NCI-H226 (cell line): ENCODE measurements around the gene PRDX5.

ENCODE experiments used
- DNase-seq: peaks from one replicate; pipeline ENCODE4 v3.0.0-alpha.2; 2015

PRDX5 gene

DNA sequence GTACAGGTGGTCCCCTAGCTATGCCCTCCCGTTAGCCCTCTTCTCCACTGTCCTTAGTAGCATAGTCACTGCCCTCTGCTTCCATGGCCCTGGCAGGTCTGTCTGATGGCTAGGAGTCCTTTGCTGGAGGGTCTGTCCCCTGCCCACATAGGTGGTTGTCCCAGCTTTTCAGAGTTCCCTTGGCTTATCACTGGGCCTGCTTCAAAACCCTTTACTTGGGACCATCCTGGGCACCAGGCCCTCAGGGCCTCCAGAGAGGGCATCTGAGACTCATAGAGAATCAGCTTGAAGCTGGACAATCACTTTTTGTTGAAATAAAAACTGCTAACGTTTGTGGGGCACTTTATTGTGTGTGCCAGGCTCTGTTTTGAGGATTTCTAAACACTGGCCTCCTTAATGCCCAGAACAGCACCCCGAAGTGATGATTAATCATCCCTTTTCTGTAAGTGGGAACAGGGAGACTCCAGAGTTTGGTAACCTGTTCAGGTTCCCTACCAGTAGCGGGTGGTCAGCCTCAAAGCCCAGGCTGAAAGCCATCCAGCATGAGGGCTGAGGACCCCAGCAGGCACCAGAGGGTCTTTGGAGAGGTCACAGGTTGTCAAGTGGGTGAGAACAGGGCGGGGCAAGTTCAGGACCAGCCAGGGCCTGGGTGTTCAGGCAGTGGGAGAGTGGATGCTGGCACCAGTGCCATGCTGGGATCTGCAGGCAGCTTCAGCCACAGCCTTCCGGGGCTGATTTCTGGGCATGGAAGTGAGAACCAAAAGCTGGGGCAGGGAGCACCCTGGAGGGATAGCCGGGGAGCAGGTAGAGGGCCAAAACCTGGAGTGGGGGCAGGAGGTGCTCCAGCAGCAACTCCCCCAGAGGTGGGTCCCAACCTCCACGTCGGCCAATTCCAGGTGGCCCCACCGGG is 27.3 kb upstream of the PRDX5 start:
- no peak for DNase-seq

DNA sequence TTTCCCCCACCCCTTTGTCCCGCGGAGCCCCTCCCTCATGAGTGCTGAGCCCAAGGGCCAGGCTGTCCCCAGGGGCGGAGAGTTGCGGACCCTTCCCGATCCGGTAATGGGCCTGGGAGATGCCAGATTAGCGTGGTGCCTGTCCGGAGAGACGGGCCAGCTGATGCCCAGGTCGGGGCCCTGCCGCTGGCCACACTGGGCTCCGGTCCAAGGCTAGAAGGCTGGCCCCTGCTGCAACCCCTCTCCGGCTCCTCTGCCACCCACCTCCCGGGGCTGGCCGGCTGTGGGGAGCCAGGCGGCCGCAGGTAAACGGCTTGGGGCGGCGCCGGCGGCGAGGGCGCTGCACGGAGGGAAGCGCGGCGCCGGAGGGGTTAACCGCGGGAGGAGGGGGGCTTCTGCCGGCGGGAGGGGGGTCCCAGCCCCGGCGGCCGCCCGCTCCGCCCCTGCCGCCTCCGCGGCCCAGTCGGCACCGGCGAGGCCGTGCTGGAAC is 26.6 kb upstream of the PRDX5 start, which contains the start of gene KCNK4:
TSS of gene KCNK4 (plus strand) at position 41 of the 490 bp plus-strand sequence. CDS start 1,717 bp downstream, outside the sequence.
- DNase-seq, result no peak

DNA sequence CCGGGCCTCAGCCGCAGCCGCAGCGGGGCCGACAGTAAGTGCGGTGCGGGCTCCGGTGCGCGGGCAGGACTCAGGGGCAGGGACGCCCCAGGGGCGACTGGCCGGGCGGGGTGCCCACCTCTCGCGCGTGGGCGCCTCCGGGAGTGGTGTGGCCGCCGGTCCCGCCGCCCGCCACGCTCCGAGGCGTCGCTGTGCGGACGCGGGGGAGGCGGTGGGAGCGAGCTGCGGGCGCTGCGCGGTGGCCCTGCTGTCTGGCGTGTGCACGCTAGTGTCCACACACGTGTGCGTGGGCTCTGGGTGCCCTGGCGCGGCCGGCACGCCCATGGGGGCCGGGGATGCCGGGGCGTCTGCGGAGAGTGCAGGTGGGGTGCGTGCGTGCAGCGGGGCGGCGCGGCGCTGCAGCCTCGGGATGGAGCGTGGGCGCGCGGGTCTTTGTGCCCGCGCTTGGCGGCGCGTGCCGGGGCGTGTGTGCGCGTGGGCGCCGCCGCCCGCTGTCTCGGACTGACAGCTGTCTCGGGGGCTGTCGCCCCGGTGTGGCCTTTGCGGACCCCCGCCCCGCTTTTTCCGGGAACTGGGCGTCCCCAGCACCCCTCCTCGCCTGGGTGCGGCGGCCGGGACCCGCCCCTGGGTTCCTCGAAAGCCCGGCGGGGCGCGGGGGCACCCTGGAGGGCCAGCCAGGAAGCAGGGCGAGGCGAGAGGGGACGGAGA is 26.0 kb upstream of the PRDX5 start:
- DNase-seq, result no peak

DNA sequence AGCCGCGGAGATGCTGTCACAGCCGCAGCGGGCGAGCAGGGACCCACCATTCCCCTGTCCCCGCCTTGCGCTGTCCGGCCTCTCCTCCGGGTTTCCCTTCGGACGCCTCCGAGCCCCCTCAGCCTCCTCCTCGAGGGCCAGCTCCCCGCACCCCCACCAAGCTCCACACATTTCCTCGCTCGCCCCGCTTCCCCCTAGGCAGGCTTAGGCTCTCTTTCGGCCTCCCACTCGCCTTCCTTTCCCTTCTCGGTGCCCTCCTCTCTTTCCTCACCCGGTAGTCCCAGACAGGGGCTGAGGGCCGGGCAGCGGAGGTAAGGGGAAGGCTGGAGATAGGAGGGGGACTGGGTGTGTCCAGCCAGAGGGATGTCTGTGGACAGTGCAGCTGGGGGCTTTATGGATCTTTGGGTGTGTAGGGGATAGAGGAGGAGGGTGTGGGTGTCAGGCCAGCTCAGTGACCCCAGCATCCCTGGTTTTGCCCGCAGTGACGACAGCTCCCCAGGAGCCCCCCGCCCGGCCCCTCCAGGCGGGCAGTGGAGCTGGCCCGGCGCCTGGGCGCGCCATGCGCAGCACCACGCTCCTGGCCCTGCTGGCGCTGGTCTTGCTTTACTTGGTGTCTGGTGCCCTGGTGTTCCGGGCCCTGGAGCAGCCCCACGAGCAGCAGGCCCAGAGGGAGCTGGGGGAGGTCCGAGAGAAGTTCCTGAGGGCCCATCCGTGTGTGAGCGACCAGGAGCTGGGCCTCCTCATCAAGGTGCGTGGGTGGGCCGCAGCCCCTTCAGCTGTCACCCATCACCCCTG is 25.3 kb upstream of the PRDX5 start:
- DNase-seq, result no peak

DNA sequence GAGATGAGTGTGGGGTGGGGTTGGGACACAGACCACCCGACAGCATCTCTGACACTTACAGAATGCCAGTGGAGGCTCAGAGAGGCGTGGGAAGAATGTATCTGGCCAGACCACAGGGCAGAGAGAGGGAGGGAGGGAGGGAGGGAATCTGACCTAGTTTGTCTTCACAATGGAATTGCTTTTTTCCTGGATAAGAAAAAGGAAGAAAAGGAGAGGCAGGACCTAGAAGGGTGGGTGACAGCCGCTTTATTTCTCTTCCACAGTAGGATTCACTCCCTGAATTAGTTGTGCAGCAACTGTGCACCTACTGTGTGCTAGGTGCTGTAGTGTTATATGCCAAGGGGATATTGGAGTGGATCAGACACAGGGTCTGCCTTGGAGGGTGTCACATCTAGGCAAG is 23.1 kb upstream of the PRDX5 start:
- no peak for DNase-seq

DNA sequence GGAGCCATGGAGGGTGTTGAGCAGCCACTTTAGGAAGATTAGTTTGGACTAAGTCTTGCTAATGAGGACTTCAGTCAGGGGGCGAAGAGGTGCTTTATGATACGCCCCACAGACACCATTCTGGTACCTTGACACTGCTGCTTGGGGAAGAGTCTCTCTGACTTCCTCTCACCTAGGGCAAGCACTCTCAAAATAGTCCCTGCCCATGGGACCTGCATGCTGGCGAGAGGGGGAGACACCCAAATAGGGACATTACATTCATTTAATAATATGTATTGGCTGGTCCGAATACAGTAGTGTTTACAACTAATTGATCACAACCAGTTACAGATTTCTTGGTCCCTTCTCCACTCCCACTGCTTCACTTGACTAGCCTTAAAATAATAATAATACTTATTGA is 22.2 kb upstream of the PRDX5 start:
- DNase-seq, result no peak

DNA sequence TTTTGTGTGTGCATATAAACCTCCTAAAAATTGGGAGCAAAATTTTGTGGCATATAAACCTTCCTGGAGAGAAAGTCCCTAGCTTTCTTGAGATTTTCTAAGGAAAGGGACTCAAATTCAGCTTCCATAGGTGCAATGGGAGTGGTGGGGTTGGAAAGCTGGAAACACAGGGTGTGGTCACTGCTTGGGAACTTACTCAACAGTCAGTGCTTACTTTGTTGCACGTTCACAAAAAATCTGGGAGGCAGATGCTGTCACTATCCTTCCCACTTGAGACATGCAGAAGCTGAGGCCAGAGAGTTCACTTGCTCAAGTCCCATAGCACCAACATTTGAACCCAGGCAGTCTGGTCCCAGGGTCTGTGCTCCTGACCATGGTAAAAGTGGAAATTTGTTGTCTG is 21.7 kb upstream of the PRDX5 start:
- DNase-seq, result no peak

DNA sequence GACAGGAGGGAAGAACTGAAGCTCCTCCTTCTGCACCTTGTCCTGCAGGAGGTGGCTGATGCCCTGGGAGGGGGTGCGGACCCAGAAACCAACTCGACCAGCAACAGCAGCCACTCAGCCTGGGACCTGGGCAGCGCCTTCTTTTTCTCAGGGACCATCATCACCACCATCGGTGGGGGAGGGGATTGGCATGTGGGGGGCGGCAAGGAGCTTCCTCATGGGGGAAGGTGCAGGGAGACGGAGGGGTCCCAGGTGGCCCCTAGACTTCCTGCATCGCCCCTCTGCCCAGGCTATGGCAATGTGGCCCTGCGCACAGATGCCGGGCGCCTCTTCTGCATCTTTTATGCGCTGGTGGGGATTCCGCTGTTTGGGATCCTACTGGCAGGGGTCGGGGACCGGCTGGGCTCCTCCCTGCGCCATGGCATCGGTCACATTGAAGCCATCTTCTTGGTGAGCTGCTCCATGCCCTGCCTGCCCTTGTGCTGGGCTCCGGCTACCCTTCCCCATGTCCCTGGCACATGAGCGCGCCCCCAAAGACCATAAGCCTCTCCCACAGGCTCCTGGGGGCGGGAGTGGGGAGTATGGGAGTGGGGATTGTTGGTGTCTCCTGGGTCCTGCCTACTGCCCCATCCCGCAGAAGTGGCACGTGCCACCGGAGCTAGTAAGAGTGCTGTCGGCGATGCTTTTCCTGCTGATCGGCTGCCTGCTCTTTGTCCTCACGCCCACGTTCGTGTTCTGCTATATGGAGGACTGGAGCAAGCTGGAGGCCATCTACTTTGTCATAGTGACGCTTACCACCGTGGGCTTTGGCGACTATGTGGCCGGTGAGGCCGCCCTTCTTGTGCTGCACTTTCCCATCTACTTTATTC is 20.9 kb upstream of the PRDX5 start:
- no peak for DNase-seq

DNA sequence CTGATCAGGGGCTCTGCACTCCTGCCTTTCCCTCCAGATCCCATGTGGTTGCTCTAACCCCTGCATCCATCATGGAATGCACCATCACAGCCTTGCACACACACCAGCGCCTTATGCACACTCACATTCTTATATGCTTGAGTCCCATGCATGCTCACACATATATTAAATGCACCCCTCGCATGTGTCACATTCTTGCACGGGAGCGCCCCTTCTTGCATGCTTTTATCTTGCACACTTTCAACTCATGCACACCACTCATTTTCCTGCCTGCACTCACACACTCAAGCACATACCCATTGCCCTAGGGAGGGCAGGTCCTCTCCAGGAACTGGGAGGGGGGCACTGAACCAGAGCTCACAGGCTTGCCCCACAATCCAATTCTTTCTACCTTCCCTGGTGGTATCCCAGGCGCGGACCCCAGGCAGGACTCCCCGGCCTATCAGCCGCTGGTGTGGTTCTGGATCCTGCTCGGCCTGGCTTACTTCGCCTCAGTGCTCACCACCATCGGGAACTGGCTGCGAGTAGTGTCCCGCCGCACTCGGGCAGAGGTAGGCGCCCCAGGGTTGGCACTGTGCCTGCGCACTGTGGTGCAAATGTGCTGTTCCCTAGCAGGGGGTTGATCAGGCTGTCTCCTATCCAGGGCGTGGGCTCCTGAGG is 20.1 kb upstream of the PRDX5 start:
- no peak for DNase-seq

DNA sequence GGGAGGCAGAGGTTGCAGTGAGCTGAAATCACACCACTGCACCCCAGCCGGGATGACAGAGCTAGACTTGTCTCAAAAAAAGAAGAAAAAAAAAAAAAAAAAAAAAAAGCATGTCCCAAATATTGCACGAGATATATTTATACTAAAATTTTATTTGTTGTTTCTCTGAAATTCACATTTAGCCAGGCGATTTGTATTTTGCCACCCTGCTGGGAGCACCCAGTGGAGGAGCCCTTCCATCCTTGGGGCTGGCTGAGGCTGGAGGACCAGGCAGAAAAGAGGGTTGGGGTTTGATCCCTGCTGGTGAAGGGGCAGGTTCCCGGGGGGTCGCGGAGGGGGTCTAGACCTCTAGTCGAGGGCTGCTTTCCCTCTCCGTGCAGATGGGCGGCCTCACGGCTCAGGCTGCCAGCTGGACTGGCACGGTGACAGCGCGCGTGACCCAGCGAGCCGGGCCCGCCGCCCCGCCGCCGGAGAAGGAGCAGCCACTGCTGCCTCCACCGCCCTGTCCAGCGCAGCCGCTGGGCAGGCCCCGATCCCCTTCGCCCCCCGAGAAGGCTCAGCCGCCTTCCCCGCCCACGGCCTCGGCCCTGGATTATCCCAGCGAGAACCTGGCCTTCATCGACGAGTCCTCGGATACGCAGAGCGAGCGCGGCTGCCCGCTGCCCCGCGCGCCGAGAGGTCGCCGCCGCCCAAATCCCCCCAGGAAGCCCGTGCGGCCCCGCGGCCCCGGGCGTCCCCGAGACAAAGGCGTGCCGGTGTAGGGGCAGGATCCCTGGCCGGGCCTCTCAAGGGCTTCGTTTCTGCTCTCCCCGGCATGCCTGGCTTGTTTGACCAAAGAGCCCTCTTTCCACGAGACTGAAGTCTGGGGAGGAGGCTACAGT is 18.7 kb upstream of the PRDX5 start:
- DNase-seq, result no peak

DNA sequence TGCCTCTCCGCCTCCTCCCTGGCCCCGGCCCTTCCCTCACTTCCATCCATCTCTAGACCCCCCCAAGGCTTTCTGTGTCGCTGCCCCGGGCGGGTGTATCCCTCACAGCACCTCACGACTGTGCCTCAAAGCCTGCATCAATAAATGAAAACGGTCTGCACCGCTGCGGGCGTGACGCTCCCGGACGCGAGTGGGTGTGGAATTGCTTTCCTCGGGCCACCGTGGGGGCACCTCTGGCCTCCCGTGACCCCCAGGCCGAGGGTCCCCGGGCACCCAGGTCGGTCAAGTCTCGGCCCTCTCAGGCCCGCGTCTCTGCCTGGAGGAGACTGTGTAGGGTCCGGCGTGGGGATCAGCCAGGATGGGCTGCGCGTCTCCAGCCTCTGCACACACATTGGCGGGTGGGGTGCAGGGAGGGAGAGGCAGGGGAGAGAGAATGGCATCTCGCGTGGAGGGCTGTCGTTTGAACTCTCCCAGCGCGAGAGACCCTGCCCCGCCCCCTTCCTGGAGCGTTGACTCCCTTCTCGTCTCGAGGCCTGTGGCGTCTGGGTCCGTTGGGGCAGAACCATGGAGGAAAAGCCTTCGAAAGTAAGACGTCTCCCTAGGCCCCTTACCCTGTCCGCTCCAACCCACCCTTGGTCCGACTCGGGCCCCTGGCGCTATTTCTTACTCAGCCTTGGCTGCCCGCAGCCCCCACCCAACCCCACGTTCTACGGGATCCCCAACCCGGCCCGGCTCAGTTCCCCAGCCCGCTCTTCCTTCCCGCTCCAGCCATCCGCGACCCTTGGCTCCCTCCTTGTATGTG is 17.9 kb upstream of the PRDX5 start, which contains the start of gene CATSPERZ:
TSS of gene CATSPERZ (plus strand) at position 512 of the 802 bp plus-strand sequence. CDS start at position 565, 53 bp downstream.
- DNase-seq, result no peak

DNA sequence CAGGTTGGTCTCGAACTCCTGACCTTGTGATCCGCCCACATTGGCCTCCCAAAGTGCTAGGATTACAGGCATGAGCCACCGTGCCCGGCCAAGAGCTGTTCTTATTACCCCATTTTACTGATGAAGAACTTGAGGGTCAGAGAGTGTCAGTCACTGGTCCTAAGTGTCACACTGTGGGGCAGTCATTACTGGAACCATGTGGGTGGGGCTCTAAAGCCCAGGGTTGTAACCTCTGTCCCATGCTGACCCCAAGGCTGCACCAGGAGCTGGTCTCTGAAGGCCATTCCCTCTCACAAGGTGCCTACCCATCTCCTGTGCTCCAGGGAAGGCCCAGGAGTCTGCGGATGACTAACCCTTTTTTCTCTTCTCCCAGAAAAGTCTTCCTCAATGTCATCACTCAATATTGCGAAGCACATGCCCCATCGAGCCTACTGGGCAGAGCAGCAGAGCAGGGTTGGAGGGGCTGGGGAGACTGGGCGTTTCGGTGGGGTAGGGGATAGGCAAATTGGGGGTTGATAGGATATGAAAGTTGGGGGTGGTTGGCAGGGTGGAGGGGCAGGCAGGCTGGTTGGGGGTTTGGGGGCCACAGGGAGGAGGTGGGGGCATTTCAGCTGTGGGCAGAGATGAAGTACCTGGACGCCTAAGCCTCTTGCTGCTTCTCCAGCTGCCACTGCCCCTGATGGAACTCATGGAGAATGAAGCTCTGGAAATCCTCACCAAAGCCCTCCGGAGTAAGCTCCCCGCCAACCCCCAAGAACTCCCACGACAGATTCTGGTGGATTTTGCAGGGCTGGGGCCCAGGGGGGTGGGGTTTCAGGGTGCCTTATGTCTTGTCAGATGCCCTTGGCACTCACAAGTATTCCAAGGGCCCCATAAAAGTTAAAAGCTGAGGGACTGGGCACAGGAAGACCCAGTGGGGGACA is 14.6 kb upstream of the PRDX5 start:
- DNase-seq, result no peak

DNA sequence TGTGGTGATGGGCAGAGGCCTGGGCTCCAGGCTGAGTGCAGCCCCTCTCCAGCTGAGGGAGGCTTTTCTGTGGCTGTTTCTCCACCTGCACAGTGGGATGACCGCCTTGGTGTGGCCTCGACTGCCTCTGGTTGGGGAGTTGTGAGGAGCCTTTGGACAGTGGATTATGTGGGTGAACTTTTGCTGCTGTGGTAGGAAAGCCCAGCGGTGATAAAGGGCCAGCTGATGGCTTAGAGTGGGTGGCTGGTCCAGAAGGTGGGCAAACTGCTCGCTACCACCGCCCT is 13.9 kb upstream of the PRDX5 start:
- no peak for DNase-seq

DNA sequence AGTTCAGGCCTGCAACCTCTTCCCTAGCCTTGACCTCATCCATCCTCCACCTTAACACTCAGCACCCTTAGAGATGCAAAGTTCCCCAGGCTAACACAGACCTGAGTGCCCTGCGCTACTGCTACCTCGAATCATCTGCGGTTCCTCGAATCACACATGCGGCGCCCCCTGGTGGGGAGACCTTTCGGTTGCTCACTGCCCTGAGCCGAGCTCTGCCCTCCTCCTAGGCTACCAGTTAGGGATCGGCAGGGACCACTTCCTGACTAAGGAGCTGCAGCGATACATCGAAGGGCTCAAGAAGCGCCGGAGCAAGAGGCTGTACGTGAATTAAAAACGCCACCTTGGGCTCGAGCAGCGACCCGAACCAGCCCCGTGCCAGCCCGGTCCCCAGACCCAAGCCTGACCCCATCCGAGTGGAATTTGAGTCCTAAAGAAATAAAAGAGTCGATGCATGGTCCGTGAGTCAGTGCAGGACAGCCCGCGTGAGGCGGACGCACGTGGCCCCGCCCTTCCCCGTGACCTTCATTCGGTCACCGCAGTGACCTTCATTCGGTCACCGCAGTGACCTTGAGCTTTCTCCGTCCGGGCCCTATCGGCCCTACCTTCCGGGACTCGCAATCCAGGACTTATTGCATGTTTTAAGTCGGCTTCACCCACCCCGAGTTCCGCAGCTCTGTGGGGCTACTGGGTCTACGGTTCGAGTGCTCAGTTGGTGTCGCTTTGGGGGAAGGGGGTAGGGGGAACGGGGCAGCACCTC is 13.4 kb upstream of the PRDX5 start:
- DNase-seq, result peak; percentile 88

DNA sequence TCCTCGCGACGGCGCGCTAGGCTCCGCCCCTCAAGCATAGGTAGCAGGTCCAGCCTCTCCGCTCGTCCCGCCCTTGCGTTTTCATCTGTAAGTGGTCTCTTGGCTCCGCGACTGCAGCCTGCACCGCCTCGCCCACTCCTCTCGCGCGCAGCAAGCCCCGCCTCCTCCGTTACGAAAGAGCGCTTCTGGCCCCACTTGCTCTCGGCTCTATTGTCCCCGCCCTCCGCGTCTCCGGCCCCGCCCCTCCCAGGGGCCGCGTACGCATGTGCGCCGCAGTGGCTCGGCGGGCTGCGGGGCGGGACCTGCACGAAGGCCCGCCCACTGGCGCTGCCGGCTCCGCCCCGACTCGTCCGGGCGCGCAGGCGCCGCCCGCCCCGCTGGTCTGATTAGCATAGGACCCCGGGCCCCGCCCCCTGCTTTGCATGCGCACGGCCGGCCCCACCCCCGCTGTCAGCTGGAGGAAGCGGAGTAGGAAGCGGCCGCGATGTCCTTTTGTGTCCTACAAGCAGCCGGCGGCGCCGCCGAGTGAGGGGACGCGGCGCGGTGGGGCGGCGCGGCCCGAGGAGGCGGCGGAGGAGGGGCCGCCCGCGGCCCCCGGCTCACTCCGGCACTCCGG is 12.7 kb upstream of the PRDX5 start, which contains the start of gene ESRRA:
TSS of gene ESRRA (plus strand) at position 450 of the 616 bp plus-strand sequence. CDS start 1,656 bp downstream, outside the sequence.
- DNase-seq, result peak; percentile 95

DNA sequence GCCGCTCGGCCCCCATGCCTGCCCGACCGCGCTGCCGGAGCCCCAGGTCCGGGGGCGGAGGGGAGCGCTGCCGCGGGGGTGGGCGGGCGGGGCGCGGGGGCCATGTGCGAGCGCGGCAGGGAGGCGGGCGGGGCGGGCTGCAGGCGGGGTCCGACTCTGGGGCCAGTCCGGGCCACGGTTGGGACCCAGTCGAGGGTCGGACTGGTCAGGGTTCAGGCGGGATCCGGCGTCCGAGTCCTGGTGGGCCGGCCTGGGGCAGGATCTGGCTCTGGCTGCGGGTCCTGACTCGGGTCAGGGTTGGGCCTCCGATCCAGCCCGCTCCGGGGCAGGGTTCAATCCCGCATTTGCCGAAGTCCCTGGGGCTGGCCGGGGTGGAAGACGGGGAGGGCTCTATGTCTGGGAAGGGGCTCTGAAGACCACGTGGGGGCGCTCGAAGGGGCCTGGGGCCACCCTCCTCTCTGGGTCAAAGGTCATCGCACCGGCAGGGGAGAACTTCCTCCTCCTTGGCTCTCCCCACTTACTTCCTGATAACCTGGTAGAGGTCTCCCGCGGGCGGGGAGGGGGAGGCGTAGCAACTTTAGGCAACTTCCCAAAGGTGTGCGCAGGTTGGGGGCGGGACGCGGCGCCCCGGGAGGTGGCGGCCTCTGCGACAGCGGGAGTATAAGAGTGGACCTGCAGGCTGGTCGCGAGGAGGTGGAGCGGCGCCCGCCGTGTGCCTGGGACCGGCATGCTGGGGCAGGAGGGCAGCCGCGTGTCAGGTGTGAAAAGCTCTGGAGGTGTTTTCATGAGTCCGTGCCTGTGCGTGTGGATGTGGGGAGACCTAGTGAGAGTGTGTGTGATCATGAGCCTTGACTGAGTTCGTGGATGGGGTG is 12.0 kb upstream of the PRDX5 start:
- DNase-seq, result peak; percentile 49
